Karpas-422 (cell line): Measurements from ENCODE around the gene RPLP1. TPM values are rescaled to one million over a fixed set of nuclear protein-coding genes. Genes with fewer than 3 reads are reported as not detected.

Experiments
- DNase-seq: peaks from one replicate; pipeline ENCODE4 v3.0.0-alpha.2; 2015
- H2AFZ ChIP-seq: fragments of 200-600 bp; sonication (generic); 2 replicates; pipeline ENCODE4 v1.6.1; 2014; ENCODE audit warnings: antibody characterized with exemption, low read length, mixed read lengths
- H3K27ac ChIP-seq: fragments of 200-600 bp; sonication (generic); 2 replicates; pipeline ENCODE4 v1.5.1; 2014; ENCODE audit warnings: mild to moderate bottlenecking, low read length, moderate library complexity
- H3K27me3 ChIP-seq: fragments of 200-600 bp; sonication (generic); 2 replicates; pipeline ENCODE4 v1.6.1; 2014; ENCODE audit warnings: low read length, mixed read lengths
- H3K36me3 ChIP-seq: fragments of 200-600 bp; sonication (generic); 2 replicates; pipeline ENCODE4 v1.6.1; 2014; ENCODE audit warnings: low read length, mixed read lengths; ENCODE audit not compliant: insufficient read depth
- H3K4me1 ChIP-seq: fragments of 200-600 bp; sonication (generic); 2 replicates; pipeline ENCODE4 v1.6.1; 2014; ENCODE audit warnings: mild to moderate bottlenecking, low read length, mixed read lengths
- H3K4me2 ChIP-seq: fragments of 200-600 bp; sonication (generic); 2 replicates; pipeline ENCODE4 v1.6.1; 2014; ENCODE audit warnings: low read length, low read depth, mild to moderate bottlenecking; ENCODE audit not compliant: poor library complexity, severe bottlenecking
- H3K4me3 ChIP-seq: fragments of 200-600 bp; sonication (generic); 2 replicates; pipeline ENCODE4 v1.5.1; 2014; ENCODE audit warnings: mild to moderate bottlenecking, antibody characterized with exemption, low read length, mixed read lengths
- H3K79me2 ChIP-seq: fragments of 200-600 bp; sonication (generic); 2 replicates; pipeline ENCODE4 v1.6.1; 2014; ENCODE audit warnings: mild to moderate bottlenecking, low read length, mixed read lengths
- H3K9ac ChIP-seq: fragments of 200-600 bp; sonication (generic); 2 replicates; pipeline ENCODE4 v1.6.0; 2014; ENCODE audit warnings: low read length
- H3K9me2 ChIP-seq: fragments of 200-600 bp; sonication (generic), shearing (Covaris generic); replicated peaks from 2 replicates; pipeline ENCODE4 v1.6.0; 2014; ENCODE audit warnings: mild to moderate bottlenecking, low read length, moderate library complexity; ENCODE audit not compliant: insufficient read depth
- H3K9me3 ChIP-seq: fragments of 300-700, 200-600 bp; sonication (generic); 2 replicates; pipeline ENCODE4 v1.6.1; 2014; ENCODE audit warnings: low read length, mixed read lengths
- H4K20me1 ChIP-seq: fragments of 200-600 bp; sonication (generic); 2 replicates; pipeline ENCODE4 v1.6.1; 2014; ENCODE audit warnings: mild to moderate bottlenecking, antibody characterized with exemption, low read length, low read depth; ENCODE audit not compliant: insufficient read depth
- total RNA-seq: library from RNA; depleted of rRNA; stranded (reverse); fragments of >200 nt; shearing (Covaris generic); gene quantifications from 2 replicates; pipeline ENCODE4 v1.2.3, GENCODE V29; 2014; ENCODE audit warnings: low replicate concordance

The RPLP1 gene
- total RNA-seq, 1 experiment from 2014 or later = 282 TPM

DNA sequence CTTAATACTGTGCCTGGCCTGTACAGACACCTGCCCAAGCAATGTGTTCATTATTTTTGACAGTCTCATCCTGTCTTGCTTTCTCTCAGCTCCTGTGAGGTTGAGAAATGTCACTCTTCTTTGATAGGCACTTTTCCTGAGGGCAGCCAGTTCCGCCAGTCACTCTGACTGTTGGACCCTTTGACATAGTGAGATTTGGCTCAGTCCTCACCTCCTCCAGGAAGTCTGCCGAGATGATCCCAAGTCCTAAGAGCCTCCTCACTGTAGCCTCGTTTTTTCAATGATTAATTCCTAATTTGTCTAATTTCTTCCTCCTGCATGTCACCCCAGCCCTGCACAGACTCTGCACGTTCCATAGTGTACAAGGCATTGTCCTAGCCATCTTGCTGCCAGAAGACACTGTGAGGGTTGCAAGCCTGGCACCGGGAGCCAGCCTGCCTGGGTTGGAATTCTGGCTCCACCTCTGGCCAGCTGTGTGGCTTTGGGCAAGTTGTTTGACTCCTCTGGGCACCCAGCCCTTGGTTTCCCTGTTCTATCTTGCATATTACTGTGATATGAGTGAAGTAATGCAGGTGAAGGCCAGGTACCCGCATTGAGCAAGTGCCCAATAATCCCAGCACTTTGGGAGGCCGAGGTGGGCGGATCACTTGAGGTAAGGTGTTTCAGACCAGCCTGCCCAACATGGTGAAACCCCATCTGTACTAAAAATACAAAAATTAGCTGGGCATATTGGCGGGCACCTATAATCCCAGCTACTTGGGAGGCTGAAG is 24.3 kb downstream of the RPLP1 start:
- no peak overlapping the region for H3K4me2 ChIP-seq
- peaks cover 7% of the 10 kb centered on the region for H3K4me1 ChIP-seq
- H3K27ac ChIP-seq = no peak overlapping the region
- H3K27me3 ChIP-seq = peaks cover 6% of the 10 kb centered on the region; the same call in 1 of the 2 replicates
- no peak overlapping the region for H3K9ac ChIP-seq
- H3K9me3 ChIP-seq = peaks cover 10% of the 10 kb centered on the region
- no peaks in the 10 kb centered on the region for H4K20me1 ChIP-seq
- H3K9me2 ChIP-seq = no peaks in the 10 kb centered on the region
- no peaks in the 10 kb centered on the region for H3K79me2 ChIP-seq
- no peak overlapping the region for H2AFZ ChIP-seq
- H3K36me3 ChIP-seq = no peaks in the 10 kb centered on the region
- H3K4me3 ChIP-seq = no peak overlapping the region
- DNase-seq = no peak

DNA sequence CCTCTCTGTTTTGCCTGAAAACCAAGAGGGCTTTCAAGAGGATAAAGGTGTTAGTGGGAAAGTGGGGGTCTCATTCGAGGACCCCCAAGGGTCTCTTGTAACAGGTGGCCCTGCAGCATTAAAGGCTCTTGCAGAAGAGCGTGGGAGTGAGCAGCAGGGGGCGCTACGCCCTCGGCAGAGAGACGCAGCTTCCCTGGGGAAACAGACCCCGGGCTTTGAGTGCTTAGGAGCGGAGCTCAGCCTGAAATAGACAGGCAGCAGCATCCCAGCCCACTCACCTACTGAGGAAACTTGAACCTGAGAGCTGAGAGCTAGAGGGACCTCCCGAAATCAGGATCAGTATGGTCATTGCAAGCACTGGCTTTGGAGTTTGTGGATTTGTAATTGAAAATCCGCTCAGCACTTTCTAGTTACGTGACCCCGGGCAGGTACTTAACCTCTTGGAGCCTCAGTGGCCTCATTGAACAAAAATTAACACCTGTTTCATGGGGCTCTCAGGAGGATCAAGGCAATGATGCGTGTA is 25.7 kb downstream of the RPLP1 start:
- Histone ChIP-seq H3K36me3 (no peaks in the 10 kb centered on the region), H3K79me2 (no peaks in the 10 kb centered on the region), H3K4me2 (no peak overlapping the region), H3K9ac (no peak overlapping the region), H4K20me1 (no peaks in the 10 kb centered on the region), H3K9me2 (no peaks in the 10 kb centered on the region), H2AFZ (no peak overlapping the region), H3K9me3 (peaks cover 10% of the 10 kb centered on the region), H3K4me1 (peaks cover 7% of the 10 kb centered on the region), H3K4me3 (no peak overlapping the region), H3K27me3 (peaks cover 6% of the 10 kb centered on the region; the same call in 1 of the 2 replicates), H3K27ac (no peak overlapping the region)
- DNase-seq = peak; percentile 81

DNA sequence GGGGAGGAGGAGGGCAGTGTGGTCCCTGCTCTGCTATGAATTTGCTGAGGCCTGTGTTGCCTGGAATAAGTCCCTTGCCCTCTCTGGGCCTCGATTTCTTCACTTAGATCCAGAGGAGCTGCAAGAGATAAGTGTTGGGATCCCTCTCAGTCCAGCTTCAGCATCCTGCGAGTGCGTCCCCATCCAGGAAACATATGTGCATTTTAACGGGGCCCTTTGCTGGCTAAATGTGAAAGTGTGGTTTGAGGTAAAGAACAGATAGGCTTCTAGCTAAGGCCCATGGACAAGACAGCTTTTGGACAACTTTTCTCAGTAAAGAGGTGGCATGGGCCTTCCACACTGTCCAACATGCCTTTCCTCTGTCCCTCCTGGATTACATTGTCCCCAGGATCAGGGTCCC is 26.5 kb downstream of the RPLP1 start:
- no peak overlapping the region for H3K9ac ChIP-seq
- peaks cover 8% of the 10 kb centered on the region for H3K4me1 ChIP-seq
- peaks cover 6% of the 10 kb centered on the region; the same call in 1 of the 2 replicates for H3K27me3 ChIP-seq
- no peaks in the 10 kb centered on the region for H3K9me2 ChIP-seq
- no peak overlapping the region for H3K4me2 ChIP-seq
- H3K79me2 ChIP-seq = no peaks in the 10 kb centered on the region
- no peaks in the 10 kb centered on the region for H4K20me1 ChIP-seq
- no peaks in the 10 kb centered on the region for H3K36me3 ChIP-seq
- no peak for DNase-seq
- no peak overlapping the region for H2AFZ ChIP-seq
- H3K9me3 ChIP-seq = peaks cover 10% of the 10 kb centered on the region
- H3K27ac ChIP-seq = no peak overlapping the region
- H3K4me3 ChIP-seq = no peak overlapping the region

DNA sequence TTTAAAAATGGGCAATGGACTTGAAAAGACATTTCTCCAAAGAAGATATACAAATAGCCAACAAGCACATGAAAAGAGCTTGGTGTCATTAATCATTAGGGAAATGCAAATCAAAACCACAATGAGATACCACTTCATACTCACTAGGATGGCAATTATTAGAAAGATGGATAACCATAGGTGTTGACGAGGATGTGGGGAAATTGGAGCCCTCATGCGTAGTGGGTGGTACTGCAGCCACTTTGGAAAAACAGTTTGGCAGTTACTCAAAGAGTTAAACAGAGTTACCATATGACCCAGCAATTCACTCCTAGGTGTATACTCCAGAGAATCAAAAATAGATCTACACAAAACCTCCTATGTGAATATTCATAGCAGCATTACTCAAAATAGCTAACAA is 27.4 kb downstream of the RPLP1 start:
- Histone ChIP-seq H3K9ac (no peak overlapping the region), H3K27ac (no peak overlapping the region), H3K27me3 (peaks cover 6% of the 10 kb centered on the region; the same call in 1 of the 2 replicates), H3K79me2 (no peaks in the 10 kb centered on the region), H3K4me2 (no peak overlapping the region), H3K36me3 (no peaks in the 10 kb centered on the region), H3K9me3 (peaks cover 10% of the 10 kb centered on the region), H2AFZ (no peak overlapping the region), H3K9me2 (no peaks in the 10 kb centered on the region), H4K20me1 (no peaks in the 10 kb centered on the region), H3K4me3 (no peak overlapping the region), H3K4me1 (peaks cover 10% of the 10 kb centered on the region)
- no peak for DNase-seq

DNA sequence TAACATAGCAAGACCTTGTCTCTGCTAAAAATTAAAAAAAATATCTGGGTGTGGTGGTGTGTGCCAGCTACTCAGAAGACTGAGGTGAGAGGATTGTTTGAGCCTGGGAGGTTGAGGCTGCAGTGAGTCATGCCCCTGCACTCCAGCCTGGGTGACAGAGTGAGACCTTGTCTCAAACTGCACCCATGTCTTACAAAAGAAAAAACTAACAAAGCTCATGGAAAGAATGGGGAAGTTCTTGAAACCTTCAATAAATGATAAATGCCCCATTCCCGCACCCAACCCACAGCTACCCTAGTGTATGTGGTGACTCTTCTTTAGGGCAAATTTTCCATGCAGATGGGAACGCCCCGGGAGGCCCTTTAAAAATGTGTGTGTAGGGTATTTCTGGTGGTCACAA is 28.3 kb downstream of the RPLP1 start:
- Histone ChIP-seq H3K4me2 (no peak overlapping the region), H4K20me1 (no peaks in the 10 kb centered on the region), H3K4me1 (peaks cover 10% of the 10 kb centered on the region), H3K27ac (no peak overlapping the region), H3K4me3 (no peak overlapping the region), H3K9ac (no peak overlapping the region), H2AFZ (no peak overlapping the region), H3K79me2 (no peaks in the 10 kb centered on the region), H3K9me3 (peaks cover 10% of the 10 kb centered on the region), H3K36me3 (no peaks in the 10 kb centered on the region), H3K27me3 (peaks cover 9% of the 10 kb centered on the region; the same call in 1 of the 2 replicates), H3K9me2 (no peaks in the 10 kb centered on the region)
- no peak for DNase-seq

DNA sequence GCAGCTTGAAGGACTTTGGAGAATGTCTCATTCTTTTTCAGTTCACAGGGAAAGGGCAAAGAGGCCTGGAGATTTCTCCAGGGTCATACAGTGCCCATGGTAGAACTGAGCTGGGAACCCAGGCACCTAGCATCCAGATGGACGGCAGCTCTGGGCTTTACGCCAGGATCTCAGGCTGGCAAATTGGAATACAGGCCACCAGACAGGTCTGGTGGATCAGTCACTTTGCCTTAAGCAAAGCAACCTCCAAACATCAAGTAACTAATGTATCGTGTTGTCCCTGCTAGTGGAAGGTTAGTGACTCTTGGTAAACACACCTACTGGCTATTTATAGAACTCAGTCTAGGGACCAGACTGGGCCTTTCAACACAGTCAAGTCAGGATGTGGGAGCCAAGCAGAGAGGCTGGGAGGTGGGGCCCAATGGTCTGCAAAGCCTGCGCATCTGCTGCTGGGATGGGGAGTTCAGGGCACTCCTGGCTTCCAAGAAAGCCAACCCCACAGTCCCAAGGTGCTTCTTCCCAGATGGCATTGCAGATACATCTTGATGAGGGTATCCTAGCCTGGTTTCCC is 30.2 kb downstream of the RPLP1 start:
- Histone ChIP-seq H3K4me1 (peaks cover 10% of the 10 kb centered on the region), H3K27ac (no peak overlapping the region), H3K9ac (no peak overlapping the region), H3K27me3 (peaks cover 9% of the 10 kb centered on the region; the same call in 1 of the 2 replicates), H2AFZ (no peak overlapping the region), H3K4me3 (no peak overlapping the region), H3K9me3 (peaks cover 10% of the 10 kb centered on the region), H4K20me1 (no peaks in the 10 kb centered on the region), H3K4me2 (no peak overlapping the region), H3K9me2 (no peaks in the 10 kb centered on the region), H3K79me2 (no peaks in the 10 kb centered on the region), H3K36me3 (no peaks in the 10 kb centered on the region)
- DNase-seq = no peak

DNA sequence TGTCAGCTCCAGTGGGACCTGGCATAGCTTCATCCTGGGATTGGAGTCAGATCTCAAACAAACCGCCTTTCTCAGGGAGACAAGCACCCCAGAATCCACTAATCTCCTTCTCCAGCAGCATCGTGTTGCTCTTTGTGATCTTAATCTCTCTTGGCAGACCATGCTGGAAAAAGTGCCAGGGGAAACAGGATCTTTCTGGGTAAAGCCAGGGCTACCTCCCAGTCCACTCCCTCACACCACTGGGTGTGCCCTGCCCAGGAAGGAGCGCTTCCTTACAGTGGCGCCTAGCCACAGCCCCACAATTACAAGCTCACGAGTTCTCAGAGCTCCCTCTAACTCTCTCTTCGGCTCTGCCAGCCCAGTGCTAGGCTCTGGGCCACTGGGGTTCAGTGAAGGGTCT is 32.2 kb downstream of the RPLP1 start:
- Histone ChIP-seq H3K27ac (no peak overlapping the region), H3K36me3 (no peaks in the 10 kb centered on the region), H3K4me2 (no peak overlapping the region), H3K27me3 (0 out of 2 replicates have a peak, but pooled peaks cover 3% of the 10 kb centered on the region), H3K4me1 (peaks cover 3% of the 10 kb centered on the region; the same call in 1 of the 2 replicates), H3K9ac (no peak overlapping the region), H3K9me3 (peaks cover 5% of the 10 kb centered on the region), H3K9me2 (no peaks in the 10 kb centered on the region), H3K79me2 (no peaks in the 10 kb centered on the region), H4K20me1 (no peaks in the 10 kb centered on the region), H2AFZ (no peak overlapping the region), H3K4me3 (no peak overlapping the region)
- no peak for DNase-seq

DNA sequence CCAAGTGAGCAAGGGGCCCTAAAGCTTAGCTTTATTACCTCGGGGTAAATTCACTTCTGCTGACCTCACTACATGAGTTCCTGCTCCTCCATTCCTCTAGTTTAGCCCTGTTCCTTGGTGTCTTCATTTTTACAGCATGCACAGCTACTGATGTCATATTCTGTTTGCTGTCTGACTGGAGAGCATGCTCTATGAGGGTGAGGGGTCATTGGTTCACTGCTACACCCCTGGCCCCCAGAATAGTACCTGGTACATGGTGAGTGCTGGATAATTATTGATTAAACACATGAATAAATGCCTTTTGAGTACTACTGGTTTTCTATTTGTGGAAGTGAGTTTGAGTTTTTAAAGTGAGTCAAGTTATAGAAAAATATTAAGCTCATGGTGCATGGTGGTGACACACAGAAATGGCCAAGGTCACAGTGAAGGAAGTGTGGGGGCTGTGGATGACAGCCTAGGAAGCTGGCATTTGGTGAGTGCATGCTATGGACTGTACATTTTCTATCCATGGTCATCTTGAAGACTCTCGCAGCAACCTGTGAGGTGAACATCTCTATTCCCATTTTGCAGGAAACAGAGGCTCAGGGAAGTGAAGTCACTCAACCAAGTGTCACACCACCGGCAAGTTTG is 34.0 kb downstream of the RPLP1 start:
- Histone ChIP-seq H3K27ac (no peak overlapping the region), H3K36me3 (no peaks in the 10 kb centered on the region), H3K9me3 (no peaks in the 10 kb centered on the region), H3K4me3 (no peak overlapping the region), H3K9ac (no peak overlapping the region), H3K9me2 (no peaks in the 10 kb centered on the region), H3K4me1 (peaks cover 14% of the 10 kb centered on the region), H3K4me2 (no peak overlapping the region), H4K20me1 (no peaks in the 10 kb centered on the region), H3K79me2 (no peaks in the 10 kb centered on the region), H2AFZ (no peak overlapping the region), H3K27me3 (0 out of 2 replicates have a peak, but pooled peaks cover 3% of the 10 kb centered on the region)
- no peak for DNase-seq
